Mesenchymal stem cell (in vitro differentiated cells and primary cell): ENCODE results near the gene MFSD1. TPM values are rescaled to one million over a fixed set of nuclear protein-coding genes. Genes with fewer than 3 reads are reported as not detected.

Experiments
- DNase-seq: peaks from one replicate; pipeline ENCODE4 v3.0.0-alpha.2; 2013
- H2AFZ ChIP-seq: one replicate; pipeline ENCODE4 v1.6.1; 2013; ENCODE audit warnings: low read depth, mild to moderate bottlenecking, control low read depth, inconsistent platforms, low read length, moderate library complexity
- H2AK5ac ChIP-seq: 2 replicates; pipeline ENCODE4 v1.6.1; 2013; ENCODE audit warnings: low read length, moderate library complexity, mild to moderate bottlenecking, inconsistent platforms; ENCODE audit not compliant: severe bottlenecking
- H2BK120ac ChIP-seq: one replicate; pipeline ENCODE4 v1.6.1; 2013; ENCODE audit warnings: low read depth, mild to moderate bottlenecking, inconsistent platforms, low read length, moderate library complexity
- H2BK12ac ChIP-seq, 2 experiments: one replicate each; pipeline ENCODE4 v1.6.1; 2013; ENCODE audit warnings: inconsistent platforms in 2 of 2, low read length in 2 of 2, mild to moderate bottlenecking in 2 of 2, moderate library complexity in 2 of 2, control low read depth in 1 of 2
- H2BK15ac ChIP-seq: one replicate; pipeline ENCODE4 v1.6.1; 2013; ENCODE audit warnings: mild to moderate bottlenecking, low read depth, inconsistent platforms; ENCODE audit not compliant: poor library complexity, severe bottlenecking
- H2BK5ac ChIP-seq: 2 replicates; pipeline ENCODE4 v1.6.1; 2013; ENCODE audit warnings: low read depth, mild to moderate bottlenecking, low read length, control low read depth, inconsistent platforms; ENCODE audit not compliant: poor library complexity, severe bottlenecking
- H3K14ac ChIP-seq, 2 experiments: one replicate each; pipeline ENCODE4 v1.6.1; 2013; ENCODE audit warnings: inconsistent platforms in 2 of 2, low read length in 2 of 2, control low read depth in 1 of 2, mild to moderate bottlenecking in 1 of 2, moderate library complexity in 1 of 2
- H3K18ac ChIP-seq, 2 experiments: one replicate each; pipeline ENCODE4 v1.6.1; 2013; ENCODE audit warnings: inconsistent platforms in 2 of 2, low read length in 2 of 2, control low read depth in 1 of 2, low read depth in 1 of 2, mild to moderate bottlenecking in 1 of 2
- H3K23ac ChIP-seq, 2 experiments: one replicate each; pipeline ENCODE4 v1.6.1; 2013; ENCODE audit warnings: inconsistent platforms in 2 of 2, low read length in 2 of 2, mild to moderate bottlenecking in 2 of 2, moderate library complexity in 2 of 2, control low read depth in 1 of 2
- H3K27ac ChIP-seq: 2 replicates; pipeline ENCODE4 v1.5.1; 2013; ENCODE audit warnings: mild to moderate bottlenecking, moderate library complexity, low read length, control low read depth, inconsistent platforms; ENCODE audit not compliant: poor library complexity, severe bottlenecking
- H3K27me3 ChIP-seq, 2 experiments: 2 replicates each; pipeline versions ENCODE4 v1.6.1 to v1.7.0; 2013; ENCODE audit warnings: low read length in 2 of 2, mild to moderate bottlenecking in 2 of 2, moderate library complexity in 2 of 2, control low read depth in 1 of 2, inconsistent platforms in 1 of 2; ENCODE audit not compliant: control insufficient read depth in 1 of 2, insufficient read depth in 1 of 2
- H3K36me3 ChIP-seq, 2 experiments: 2 replicates each; pipeline versions ENCODE4 v1.6.1 to v1.7.0; 2013; ENCODE audit warnings: low read length in 2 of 2, control low read depth in 1 of 2, inconsistent platforms in 1 of 2, low read depth in 1 of 2, mild to moderate bottlenecking in 1 of 2; ENCODE audit not compliant: insufficient read depth in 2 of 2, control insufficient read depth in 1 of 2
- H3K4ac ChIP-seq, 2 experiments: one replicate each; pipeline ENCODE4 v1.6.1; 2013; ENCODE audit warnings: inconsistent platforms in 2 of 2, low read length in 2 of 2, mild to moderate bottlenecking in 2 of 2, moderate library complexity in 2 of 2, control low read depth in 1 of 2, low read depth in 1 of 2
- H3K4me1 ChIP-seq: 2 replicates; pipeline ENCODE4 v1.6.1; 2013; ENCODE audit warnings: low read depth, low read length, control low read depth; ENCODE audit not compliant: control insufficient read depth, insufficient read depth
- H3K4me2 ChIP-seq: 2 replicates; pipeline ENCODE4 v1.6.1; 2013; ENCODE audit warnings: low read length, mild to moderate bottlenecking, inconsistent platforms; ENCODE audit not compliant: poor library complexity, severe bottlenecking
- H3K4me3 ChIP-seq, 2 experiments: 2 replicates each; pipeline versions ENCODE4 v1.5.1 to v1.7.0; 2013; ENCODE audit warnings: low read length in 2 of 2, mild to moderate bottlenecking in 2 of 2, control low read depth in 1 of 2, low read depth in 1 of 2; ENCODE audit not compliant: insufficient read depth in 1 of 2
- H3K79me1 ChIP-seq: replicated peaks from 2 replicates; pipeline ENCODE4 v1.6.1; 2013; ENCODE audit warnings: mild to moderate bottlenecking, control low read depth, low read length, inconsistent platforms; ENCODE audit not compliant: poor library complexity, severe bottlenecking
- H3K9ac ChIP-seq: 2 replicates; pipeline ENCODE4 v1.7.0; 2013; ENCODE audit warnings: mild to moderate bottlenecking, low read length, moderate library complexity
- H3K9me3 ChIP-seq: 2 replicates; pipeline ENCODE4 v1.7.0; 2013; ENCODE audit warnings: mild to moderate bottlenecking, low read length; ENCODE audit not compliant: control insufficient read depth
- H4K8ac ChIP-seq: one replicate; pipeline ENCODE4 v1.6.1; 2013; ENCODE audit warnings: inconsistent platforms, mild to moderate bottlenecking, low read length, moderate library complexity
- H4K91ac ChIP-seq: one replicate; pipeline ENCODE4 v1.6.1; 2013; ENCODE audit warnings: mild to moderate bottlenecking, low read length, inconsistent platforms
- WGBS: methylation state at CpG from one replicate; pipeline ENCODE4 v1.1.7; 2013; ENCODE audit warnings: mixed read lengths; 5-methylcytosine and 5-hydroxymethylcytosine counted together
- polyA plus RNA-seq, 2 experiments: library from polyadenylated mRNA; stranded (reverse); fragments of 200-250 nt; gene quantifications; one replicate each; pipeline ENCODE4 v1.2.3, GENCODE V29; 2013

MFSD1 gene, protein sequence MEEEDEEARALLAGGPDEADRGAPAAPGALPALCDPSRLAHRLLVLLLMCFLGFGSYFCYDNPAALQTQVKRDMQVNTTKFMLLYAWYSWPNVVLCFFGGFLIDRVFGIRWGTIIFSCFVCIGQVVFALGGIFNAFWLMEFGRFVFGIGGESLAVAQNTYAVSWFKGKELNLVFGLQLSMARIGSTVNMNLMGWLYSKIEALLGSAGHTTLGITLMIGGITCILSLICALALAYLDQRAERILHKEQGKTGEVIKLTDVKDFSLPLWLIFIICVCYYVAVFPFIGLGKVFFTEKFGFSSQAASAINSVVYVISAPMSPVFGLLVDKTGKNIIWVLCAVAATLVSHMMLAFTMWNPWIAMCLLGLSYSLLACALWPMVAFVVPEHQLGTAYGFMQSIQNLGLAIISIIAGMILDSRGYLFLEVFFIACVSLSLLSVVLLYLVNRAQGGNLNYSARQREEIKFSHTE
- 54.1 TPM for polyA plus RNA-seq (2013, experiment 1 of 2)
- polyA plus RNA-seq (2013, experiment 2 of 2): 57.1 TPM

DNA sequence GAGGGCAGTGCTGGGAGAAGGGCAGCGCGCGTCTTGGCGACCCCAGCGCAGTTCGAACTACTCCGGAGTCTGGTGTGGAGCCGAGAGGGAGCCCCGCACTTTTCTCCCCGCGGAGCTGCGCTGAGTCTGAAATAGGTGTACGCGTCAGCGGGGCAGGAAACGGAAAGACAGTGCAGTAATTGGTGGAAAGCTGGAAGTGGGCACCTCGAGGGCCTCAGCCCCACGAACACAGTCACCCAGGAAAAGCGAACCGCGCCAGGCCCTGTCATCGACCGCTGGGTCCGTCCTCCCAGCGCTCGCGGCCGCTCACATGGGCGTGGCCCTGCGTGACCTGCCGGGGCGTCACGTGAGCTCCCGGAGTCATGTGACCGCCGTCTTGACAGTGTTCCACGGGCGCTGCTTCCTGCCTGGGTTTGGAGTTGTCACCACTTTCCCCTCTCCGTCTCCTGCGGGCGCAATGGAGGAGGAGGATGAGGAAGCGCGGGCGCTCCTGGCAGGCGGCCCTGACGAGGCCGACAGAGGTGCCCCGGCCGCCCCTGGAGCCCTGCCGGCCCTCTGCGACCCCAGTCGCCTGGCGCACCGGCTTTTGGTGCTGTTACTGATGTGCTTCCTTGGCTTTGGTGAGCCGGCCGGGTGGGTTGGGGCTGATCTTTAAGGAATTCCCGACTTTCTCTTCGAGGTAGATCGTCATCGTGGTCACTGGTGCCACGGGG, at the start of gene MFSD1:
Gene MFSD1, plus strand, starts transcription at position 359 of the 713 bp plus-strand sequence. Its CDS starts 99 bp downstream, at position 458.
- peaks cover 10% of the 10 kb centered on the region for H3K79me1 ChIP-seq
- H3K9ac ChIP-seq: peak within 1 kb of the TSS; percentile 96
- H3K27me3 ChIP-seq: no peaks in the 10 kb centered on the region
- H3K18ac ChIP-seq: peak within 1 kb of the TSS; percentile 72 to 96
- H2BK15ac ChIP-seq: peak within 1 kb of the TSS; percentile 82
- peak within 1 kb of the TSS; percentile 93 for H4K8ac ChIP-seq
- peak within 1 kb of the TSS; percentile 54 for H3K27ac ChIP-seq
- peak within 1 kb of the TSS in 1 of 2 experiments; percentile 64 for H3K14ac ChIP-seq
- H2BK5ac ChIP-seq: peak within 1 kb of the TSS; percentile 54
- peak within 1 kb of the TSS; percentile 70 to 98 for H3K4ac ChIP-seq
- DNase-seq: peak; percentile 92
- peak within 1 kb of the TSS in 1 of 2 experiments; percentile 57 for H2BK12ac ChIP-seq
- H2AK5ac ChIP-seq: no peak within 1 kb of the TSS
- peak within 1 kb of the TSS; percentile 92 for H3K4me2 ChIP-seq
- WGBS: under 1% methylated on average over 52 of the region's 61 CpGs
- no peak within 1 kb of the TSS for H2BK120ac ChIP-seq
- peak within 1 kb of the TSS in 1 of 2 experiments; percentile 64 for H3K23ac ChIP-seq
- peak within 1 kb of the TSS; percentile 78 to 93 for H3K4me3 ChIP-seq
- H2AFZ ChIP-seq: peak within 1 kb of the TSS; percentile 99
- peaks cover 0 to 20% of the 10 kb centered on the region in 2 experiments for H3K36me3 ChIP-seq
- no peaks in the 10 kb centered on the region for H3K9me3 ChIP-seq
- H4K91ac ChIP-seq: peak within 1 kb of the TSS; percentile 79
- peaks cover 4% of the 10 kb centered on the region for H3K4me1 ChIP-seq

DNA sequence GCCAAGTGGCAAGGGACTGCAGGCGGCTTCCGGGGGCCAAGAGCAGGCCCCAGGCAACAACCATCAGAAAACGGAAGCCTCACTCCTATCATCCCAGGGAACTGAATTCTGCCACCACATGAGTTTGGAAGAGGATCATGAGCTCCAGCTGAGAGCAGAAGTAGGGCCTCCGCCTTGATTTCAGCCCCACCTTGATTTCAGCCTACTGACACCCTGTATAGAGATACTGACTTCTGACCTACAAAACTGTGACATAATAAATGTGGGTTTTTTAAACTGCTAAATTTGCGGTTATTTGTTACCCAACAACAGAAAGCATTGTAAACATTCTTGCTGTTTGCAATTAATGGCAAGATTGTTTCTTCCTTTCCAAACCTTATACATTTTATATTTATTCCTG, 48.0 kb upstream of the MFSD1 start:
- 79% methylated on average over 4 of the region's 5 CpGs for WGBS
- no peak overlapping the region for H2AFZ ChIP-seq
- no peak overlapping the region for H3K4me2 ChIP-seq
- H3K9ac ChIP-seq: no peak overlapping the region
- H3K18ac ChIP-seq: no peak overlapping the region
- H3K4me3 ChIP-seq: no peak overlapping the region
- peaks cover under 1% of the 10 kb centered on the region for H3K4me1 ChIP-seq
- no peak for DNase-seq
- H4K8ac ChIP-seq: no peak overlapping the region
- no peaks in the 10 kb centered on the region for H3K27me3 ChIP-seq
- no peak overlapping the region for H2BK12ac ChIP-seq
- H3K79me1 ChIP-seq: no peaks in the 10 kb centered on the region
- no peak overlapping the region for H2BK15ac ChIP-seq
- no peak overlapping the region for H3K23ac ChIP-seq
- no peak overlapping the region for H3K14ac ChIP-seq
- H2BK5ac ChIP-seq: no peak overlapping the region
- H2BK120ac ChIP-seq: no peak overlapping the region
- no peak overlapping the region for H4K91ac ChIP-seq
- H3K36me3 ChIP-seq: peaks cover 0 to 16% of the 10 kb centered on the region in 2 experiments
- H2AK5ac ChIP-seq: no peak overlapping the region
- no peak overlapping the region for H3K27ac ChIP-seq
- no peaks in the 10 kb centered on the region for H3K9me3 ChIP-seq
- H3K4ac ChIP-seq: no peak overlapping the region

DNA sequence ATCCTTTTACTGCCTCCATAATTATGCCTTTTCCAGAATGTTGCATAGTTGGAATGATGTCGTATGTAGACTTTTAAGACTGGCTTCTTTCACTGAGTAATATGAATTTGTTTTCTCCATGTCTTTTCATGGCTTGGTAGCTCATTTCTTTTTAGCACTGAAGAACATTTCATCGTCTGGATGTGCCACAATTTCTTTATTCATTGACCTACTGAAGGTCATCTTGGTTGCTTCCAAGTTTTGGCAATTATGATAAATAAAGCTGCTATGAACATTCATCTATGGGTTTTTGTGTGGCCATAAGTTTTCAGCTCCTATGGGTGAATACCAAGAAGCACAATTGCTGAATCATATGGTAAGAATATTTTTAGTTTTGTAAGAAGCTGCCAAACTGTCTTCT, 46.4 kb upstream of the MFSD1 start:
- no peak for DNase-seq
- Histone ChIP-seq H3K9ac (no peak overlapping the region), H3K27me3 (no peaks in the 10 kb centered on the region), H3K9me3 (no peaks in the 10 kb centered on the region), H2BK5ac (no peak overlapping the region), H3K79me1 (no peaks in the 10 kb centered on the region), H3K4me3 (no peak overlapping the region), H2BK12ac (no peak overlapping the region), H4K91ac (no peak overlapping the region), H4K8ac (no peak overlapping the region), H2AFZ (no peak overlapping the region), H3K36me3 (peaks cover 0 to 5% of the 10 kb centered on the region in 2 experiments), H3K27ac (no peak overlapping the region), H3K18ac (no peak overlapping the region), H3K4ac (no peak overlapping the region), H2BK120ac (no peak overlapping the region), H3K4me2 (no peak overlapping the region), H3K4me1 (no peaks in the 10 kb centered on the region), H3K23ac (no peak overlapping the region), H2AK5ac (no peak overlapping the region), H2BK15ac (no peak overlapping the region), H3K14ac (no peak overlapping the region)
- 100% methylated on average over 2 of the region's 2 CpGs for WGBS

DNA sequence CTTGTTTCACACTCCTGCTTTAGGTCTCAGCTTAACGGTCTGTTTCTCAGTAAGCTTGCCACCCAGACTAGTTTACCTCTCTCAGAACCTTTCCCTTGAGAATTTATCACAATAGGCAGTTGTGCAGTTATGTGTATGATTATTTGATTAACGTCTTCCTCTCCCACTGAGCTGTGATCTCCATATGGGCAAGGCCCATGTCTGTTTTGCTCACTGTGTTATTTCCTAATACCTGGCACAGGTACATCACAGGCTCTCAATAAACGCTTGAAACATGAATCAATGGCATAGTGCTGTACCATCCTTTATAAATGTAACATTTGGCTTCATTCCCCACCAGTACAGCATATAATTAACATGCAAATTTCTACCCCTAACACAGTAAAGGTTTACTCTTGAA, 40.5 kb upstream of the MFSD1 start:
- no peak overlapping the region for H2BK120ac ChIP-seq

More for the DNA sequence above, 40.5 kb upstream of the MFSD1 start:
- Histone ChIP-seq H4K8ac (no peak overlapping the region), H2BK15ac (no peak overlapping the region), H3K4me1 (no peaks in the 10 kb centered on the region), H3K27ac (no peak overlapping the region), H3K18ac (no peak overlapping the region), H2AFZ (no peak overlapping the region), H3K36me3 (peaks cover 0 to 4% of the 10 kb centered on the region in 2 experiments), H4K91ac (no peak overlapping the region), H3K4ac (no peak overlapping the region), H3K14ac (peak overlapping the region in 1 of 2 experiments; percentile 68), H3K9ac (no peak overlapping the region), H3K4me2 (no peak overlapping the region), H2BK12ac (peak overlapping the region in 1 of 2 experiments; percentile 37), H3K79me1 (no peaks in the 10 kb centered on the region), H3K27me3 (no peaks in the 10 kb centered on the region), H2BK5ac (no peak overlapping the region), H3K9me3 (no peaks in the 10 kb centered on the region), H2AK5ac (no peak overlapping the region), H3K23ac (peak overlapping the region in 1 of 2 experiments; percentile 67), H3K4me3 (no peak overlapping the region)
- no peak for DNase-seq
- 90% methylated on average over 2 of the region's 3 CpGs for WGBS
